Caco-2 (cell line): ENCODE results near the gene TTC9. TPM values are rescaled to one million over a fixed set of nuclear protein-coding genes. Genes with fewer than 3 reads are reported as not detected.

Experiments
- BruUV-seq: library from RNA; stranded (reverse); fragments of 400-500 nt; replicated peaks from 2 replicates; lab custom pipeline; 2021; lab: Mats Ljungman, UMichigan
- CTCF ChIA-PET: fragments of 300-600 bp; sonication (Branson Sonifier 250); formaldehyde crosslinking; loops from one replicate; lab custom pipeline; 2022; ENCODE audit warnings: antibody characterized with exemption; lab: Charles Lee
- POLR2A ChIA-PET: fragments of 300-600 bp; sonication (Branson Sonifier 250); formaldehyde crosslinking; loops from one replicate; lab custom pipeline; 2022; ENCODE audit warnings: antibody characterized with exemption; lab: Charles Lee
- DNase-seq, 2 experiments: peaks; one replicate each; pipeline versions ENCODE4 v3.0.0 to v3.0.0-alpha.2; 2020 to 2022
- H3K27me3 ChIP-seq: replicated peaks from 2 replicates; pipeline ENCODE4 v1.6.0; 2011; ENCODE audit warnings: low read length; ENCODE audit not compliant: control insufficient read depth, insufficient read depth
- H3K36me3 ChIP-seq: 2 replicates; pipeline ENCODE4 v1.5.1; 2011; ENCODE audit warnings: low read length; ENCODE audit not compliant: control insufficient read depth, insufficient read depth
- H3K4me1 ChIP-seq: fragments of 250-450 bp; sonication (Bioruptor Pico); 2 replicates; pipeline ENCODE4 v1.5.1; 2020; ENCODE audit warnings: mild to moderate bottlenecking
- H3K4me3 ChIP-seq: 2 replicates; pipeline ENCODE4 v1.5.1; 2011; ENCODE audit warnings: low read depth, mild to moderate bottlenecking, control low read depth, low read length
- H3K9me3 ChIP-seq: fragments of 250-450 bp; sonication (Bioruptor Pico); 2 replicates; pipeline ENCODE4 v1.5.1; 2020; ENCODE audit warnings: mild to moderate bottlenecking, moderate library complexity
- H3K27ac Mint-ChIP-seq: one replicate; pipeline ENCODE4 v1.8.0; 2022; ENCODE audit warnings: mixed read lengths; ENCODE audit not compliant: unreplicated experiment
- H3K27me3 Mint-ChIP-seq: one replicate; pipeline ENCODE4 v1.8.0; 2022; ENCODE audit warnings: mixed read lengths; ENCODE audit not compliant: insufficient read depth, unreplicated experiment
- H3K36me3 Mint-ChIP-seq: one replicate; pipeline ENCODE4 v1.8.0; 2022; ENCODE audit warnings: mild to moderate bottlenecking, mixed read lengths; ENCODE audit not compliant: insufficient read depth, unreplicated experiment
- H3K4me1 Mint-ChIP-seq: one replicate; pipeline ENCODE4 v1.8.0; 2022; ENCODE audit warnings: low read depth, mixed read lengths; ENCODE audit not compliant: unreplicated experiment
- H3K4me3 Mint-ChIP-seq: one replicate; pipeline ENCODE4 v1.8.0; 2022; ENCODE audit warnings: mild to moderate bottlenecking, moderate library complexity, mixed read lengths; ENCODE audit not compliant: unreplicated experiment
- H3K9me3 Mint-ChIP-seq: one replicate; pipeline ENCODE4 v1.8.0; 2022; ENCODE audit warnings: mixed read lengths; ENCODE audit not compliant: unreplicated experiment
- intact Hi-C: fragments of 100-400 bp; cut with micrococcal nuclease; formaldehyde crosslinking; loops from one replicate; pipeline ENCODE4 v1.10.0; 2022; ENCODE audit not compliant: unreplicated experiment
- total RNA-seq: library from RNA; stranded (reverse); gene quantifications from 2 replicates; pipeline ENCODE4 v1.2.3, GENCODE V29; 2022
- TF ChIP-seq, protein P1 (sequence below), 2 experiments: fragments of 200-600 bp in 1 of 2; IDR thresholded peaks; 1 replicate in 1 of 2; 2 replicates in 1 of 2; pipeline versions ENCODE4 v1.5.1 to v1.8.0; 2011 to 2022; ENCODE audit warnings: antibody characterized with exemption in 1 of 2, control low read depth in 1 of 2, inconsistent platforms in 1 of 2, low read depth in 1 of 2, low read length in 1 of 2, mild to moderate bottlenecking in 1 of 2, moderate library complexity in 1 of 2; ENCODE audit not compliant: insufficient read depth in 1 of 2, severe bottlenecking in 1 of 2, unreplicated experiment in 1 of 2

TTC9 gene
- total RNA-seq, 1 experiment from 2014 or later, result 4.6 TPM

DNA sequence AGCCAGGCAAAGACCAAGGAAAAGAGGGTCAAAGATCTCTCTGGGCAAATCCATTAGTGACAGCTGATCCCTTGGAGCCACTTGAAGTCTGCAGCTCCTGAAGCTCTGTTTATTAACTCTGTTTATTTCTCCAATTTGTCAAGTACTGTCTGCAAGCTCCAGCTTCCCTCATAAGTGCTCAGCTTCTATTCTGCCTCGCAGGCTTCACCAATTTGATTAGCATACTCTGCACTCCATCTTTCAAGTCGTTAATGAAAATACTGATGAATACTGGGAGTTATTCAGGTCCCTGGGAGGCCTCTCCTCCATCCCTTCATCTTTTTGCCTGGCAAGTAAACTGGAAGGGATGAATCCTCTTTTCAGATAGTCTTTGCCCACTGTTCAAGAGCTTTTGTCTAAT, 54.3 kb downstream of the TTC9 start:
- no peaks in the 10 kb centered on the region for H3K9me3 ChIP-seq
- no peak overlapping the region for H3K4me3 ChIP-seq
- H3K4me3 Mint-ChIP-seq, result no peak overlapping the region
- BruUV-seq, result no TSS peak
- H3K27ac Mint-ChIP-seq, result no peak overlapping the region
- no peaks in the 10 kb centered on the region for H3K27me3 Mint-ChIP-seq
- H3K36me3 Mint-ChIP-seq, result no peaks in the 10 kb centered on the region
- no peaks in the 10 kb centered on the region for H3K36me3 ChIP-seq
- no peaks in the 10 kb centered on the region for H3K27me3 ChIP-seq
- no peak for DNase-seq
- POLR2A ChIA-PET, result no interaction called here
- H3K4me1 Mint-ChIP-seq, result peaks cover 17% of the 10 kb centered on the region
- TF ChIP-seq, protein P1, sequence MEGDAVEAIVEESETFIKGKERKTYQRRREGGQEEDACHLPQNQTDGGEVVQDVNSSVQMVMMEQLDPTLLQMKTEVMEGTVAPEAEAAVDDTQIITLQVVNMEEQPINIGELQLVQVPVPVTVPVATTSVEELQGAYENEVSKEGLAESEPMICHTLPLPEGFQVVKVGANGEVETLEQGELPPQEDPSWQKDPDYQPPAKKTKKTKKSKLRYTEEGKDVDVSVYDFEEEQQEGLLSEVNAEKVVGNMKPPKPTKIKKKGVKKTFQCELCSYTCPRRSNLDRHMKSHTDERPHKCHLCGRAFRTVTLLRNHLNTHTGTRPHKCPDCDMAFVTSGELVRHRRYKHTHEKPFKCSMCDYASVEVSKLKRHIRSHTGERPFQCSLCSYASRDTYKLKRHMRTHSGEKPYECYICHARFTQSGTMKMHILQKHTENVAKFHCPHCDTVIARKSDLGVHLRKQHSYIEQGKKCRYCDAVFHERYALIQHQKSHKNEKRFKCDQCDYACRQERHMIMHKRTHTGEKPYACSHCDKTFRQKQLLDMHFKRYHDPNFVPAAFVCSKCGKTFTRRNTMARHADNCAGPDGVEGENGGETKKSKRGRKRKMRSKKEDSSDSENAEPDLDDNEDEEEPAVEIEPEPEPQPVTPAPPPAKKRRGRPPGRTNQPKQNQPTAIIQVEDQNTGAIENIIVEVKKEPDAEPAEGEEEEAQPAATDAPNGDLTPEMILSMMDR (IDR thresholded peaks at IDR 0.05; ENCODE audit: insufficient read depth in 1 of 2, low read depth in 1 of 2, low read length in 1 of 2, severe bottlenecking in 1 of 2, unreplicated experiment in 1 of 2), result no peak
- CTCF ChIA-PET, result no interaction called here
- no peaks in the 10 kb centered on the region for H3K9me3 Mint-ChIP-seq
- intact Hi-C loops, result no loop called here
- H3K4me1 ChIP-seq, result peaks cover 15% of the 10 kb centered on the region

DNA sequence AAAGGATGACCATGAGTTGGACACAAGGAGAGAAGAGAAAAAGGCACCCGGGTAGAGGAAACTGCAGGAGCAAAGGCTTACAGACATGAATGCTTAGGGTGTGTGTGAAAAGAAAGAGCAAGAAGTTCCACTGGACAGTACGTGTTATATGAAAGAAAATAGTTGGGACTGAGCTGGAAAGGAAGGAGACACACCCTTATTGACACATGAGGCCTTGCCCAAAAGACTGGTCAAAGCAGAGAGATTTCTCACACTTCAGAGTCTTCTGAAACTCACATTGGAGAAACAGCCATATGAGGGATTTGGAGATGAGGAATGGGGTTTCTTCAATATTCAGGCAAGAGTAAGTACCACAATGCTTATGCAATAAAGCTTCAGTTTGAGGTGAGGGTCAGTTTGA, 56.0 kb downstream of the TTC9 start:
- no peaks in the 10 kb centered on the region for H3K9me3 Mint-ChIP-seq
- Histone ChIP-seq H3K36me3 (no peaks in the 10 kb centered on the region), H3K9me3 (no peaks in the 10 kb centered on the region), H3K4me1 (peaks cover 15% of the 10 kb centered on the region), H3K27me3 (no peaks in the 10 kb centered on the region), H3K4me3 (no peak overlapping the region)
- H3K27ac Mint-ChIP-seq, result no peak overlapping the region
- CTCF ChIA-PET, result no interaction called here
- no peaks in the 10 kb centered on the region for H3K27me3 Mint-ChIP-seq
- H3K36me3 Mint-ChIP-seq, result no peaks in the 10 kb centered on the region
- DNase-seq, result no peak
- POLR2A ChIA-PET, result interaction anchor here (0.7 kb wide), 1 partner anchor 21 kb away, joined by 5 read pairs; no protein-coding TSS in a partner anchor
- intact Hi-C loops, result no loop called here
- no TSS peak for BruUV-seq
- TF ChIP-seq, protein P1 (IDR thresholded peaks at IDR 0.05; ENCODE audit: insufficient read depth in 1 of 2, low read depth in 1 of 2, low read length in 1 of 2, severe bottlenecking in 1 of 2, unreplicated experiment in 1 of 2), result no peak
- peaks cover 17% of the 10 kb centered on the region for H3K4me1 Mint-ChIP-seq
- H3K4me3 Mint-ChIP-seq, result no peak overlapping the region

DNA sequence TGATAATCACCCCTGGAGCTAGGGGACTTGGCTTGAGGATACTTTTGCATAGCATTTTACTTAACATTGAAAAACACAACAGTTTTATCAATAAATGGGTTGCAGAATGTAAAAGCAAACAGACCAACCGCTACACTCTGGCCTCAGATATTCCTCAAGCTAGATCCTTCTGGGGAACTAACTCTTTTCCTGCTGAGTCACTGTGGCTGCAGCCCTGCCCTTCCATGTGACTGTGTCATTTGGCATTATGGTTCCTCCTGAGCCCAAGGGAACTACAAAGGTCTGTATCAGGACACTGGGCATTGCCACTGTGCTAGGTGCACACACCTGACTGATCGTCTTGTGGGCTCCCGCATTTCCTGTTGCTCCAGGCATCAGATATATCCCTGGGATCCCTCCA, 56.6 kb downstream of the TTC9 start:
- Mint-ChIP-seq H3K4me3 (no peak overlapping the region), H3K36me3 (no peaks in the 10 kb centered on the region), H3K4me1 (peaks cover 17% of the 10 kb centered on the region), H3K27ac (peak overlapping the region; percentile 23), H3K9me3 (no peaks in the 10 kb centered on the region), H3K27me3 (no peaks in the 10 kb centered on the region)
- BruUV-seq, result no TSS peak
- POLR2A ChIA-PET, result interaction anchor here (0.7 kb wide), 1 partner anchor 21 kb away, joined by 5 read pairs; no protein-coding TSS in a partner anchor
- Histone ChIP-seq H3K27me3 (no peaks in the 10 kb centered on the region), H3K4me1 (peaks cover 15% of the 10 kb centered on the region), H3K4me3 (no peak overlapping the region), H3K36me3 (no peaks in the 10 kb centered on the region), H3K9me3 (no peaks in the 10 kb centered on the region)
- TF ChIP-seq, protein P1 (IDR thresholded peaks at IDR 0.05; ENCODE audit: insufficient read depth in 1 of 2, low read depth in 1 of 2, low read length in 1 of 2, severe bottlenecking in 1 of 2, unreplicated experiment in 1 of 2), result no peak
- CTCF ChIA-PET, result no interaction called here
- intact Hi-C loops, result no loop called here
- no peak for DNase-seq
